GM18508 (cell line): Measurements from ENCODE around the gene PRDM7.
"Not testable (repeated sequence)": the region's sequence is repeated elsewhere in the genome, so short reads cannot be mapped to it uniquely, and the experiment has no call there.

Experiments used
- ATAC-seq: cut with Tn5 transposase; IDR thresholded peaks from one replicate; pipeline ENCODE4 v1.9.1; 2021; ENCODE audit warnings: moderate number of reproducible peaks; ENCODE audit not compliant: insufficient read depth, unreplicated experiment

Gene PRDM7

DNA sequence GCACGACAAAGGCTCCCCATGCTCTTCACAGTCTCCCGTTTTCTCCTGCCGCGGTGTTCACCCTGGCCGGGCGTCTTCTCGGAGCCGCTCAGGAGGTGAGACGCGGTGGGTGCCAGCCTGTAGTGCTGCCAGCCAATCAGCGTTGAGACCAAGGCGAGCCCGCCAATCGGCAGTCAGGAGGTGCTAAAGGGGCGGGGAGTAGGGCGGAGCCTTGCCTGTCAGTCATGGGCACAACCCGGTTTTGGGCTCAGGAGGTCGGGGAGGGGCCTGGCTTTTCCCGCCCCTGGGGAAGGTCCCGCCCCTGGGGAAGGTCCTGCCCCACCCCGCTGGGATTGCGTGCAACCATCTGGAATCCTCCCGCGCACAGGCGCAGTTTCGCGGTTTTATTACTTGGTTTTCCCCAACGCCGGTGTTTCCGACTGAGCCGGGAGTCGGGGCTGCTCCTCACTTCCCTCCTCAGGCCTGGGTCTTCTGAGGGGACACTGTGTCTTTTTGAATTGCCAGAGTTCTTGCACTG lies at the start of gene PRDM7:
Gene PRDM7, minus strand, starts transcription at position 92 of the 517 bp plus-strand sequence. CDS start 1,421 bp downstream, outside the sequence.
- peak; percentile 80 for ATAC-seq

- not testable (repeated sequence) for ATAC-seq
Measured at GRCh38 chr16:90121846-90122245, 44.7 kb upstream of the PRDM7 start.

DNA sequence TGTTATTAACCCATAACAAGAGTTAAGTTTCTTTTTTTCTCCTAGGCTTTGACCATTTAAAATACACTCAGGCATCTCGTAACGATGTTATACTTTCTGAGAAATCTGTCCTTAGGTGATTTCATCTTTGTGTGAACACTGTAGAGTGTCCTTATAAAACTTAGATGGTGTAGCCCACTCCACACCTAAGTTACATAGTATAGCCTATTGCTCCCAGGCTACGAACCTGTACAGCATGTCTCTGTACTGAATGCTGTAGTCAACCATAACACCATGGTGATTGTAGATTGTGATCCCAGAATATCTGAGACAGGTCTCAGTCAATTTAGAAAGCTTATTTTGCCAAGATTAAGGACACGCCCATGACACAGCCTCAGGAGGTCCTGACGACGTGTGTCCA lies 30.5 kb upstream of the PRDM7 start:
- not testable (repeated sequence) for ATAC-seq

GRCh38 chr16:90107060-90107459 lies 29.9 kb upstream of the PRDM7 start:
- not testable (repeated sequence) for ATAC-seq

DNA sequence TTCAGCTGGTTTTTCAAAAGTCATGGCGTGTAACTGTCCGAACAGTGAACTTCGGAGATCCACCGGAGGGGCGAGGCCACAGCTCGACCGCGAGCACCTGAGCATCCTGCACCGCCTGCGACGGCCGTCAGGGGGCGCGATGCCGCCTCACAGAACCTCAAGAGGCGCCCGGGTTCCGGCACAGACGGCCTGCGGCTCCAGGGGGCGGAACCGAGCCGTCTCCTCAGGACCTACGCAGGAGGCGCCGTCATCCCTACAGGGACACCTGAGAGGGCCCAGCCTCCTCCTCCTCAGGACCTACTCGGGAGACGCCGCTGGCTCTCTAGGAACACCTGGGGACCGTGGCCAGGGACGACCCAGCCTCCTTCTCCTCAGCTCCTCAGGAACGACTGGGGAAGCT lies 29.1 kb upstream of the PRDM7 start:
- ATAC-seq: not testable (repeated sequence)

GRCh38 chr16:90104725-90105124 lies 27.6 kb upstream of the PRDM7 start:
- ATAC-seq: not testable (repeated sequence)

DNA sequence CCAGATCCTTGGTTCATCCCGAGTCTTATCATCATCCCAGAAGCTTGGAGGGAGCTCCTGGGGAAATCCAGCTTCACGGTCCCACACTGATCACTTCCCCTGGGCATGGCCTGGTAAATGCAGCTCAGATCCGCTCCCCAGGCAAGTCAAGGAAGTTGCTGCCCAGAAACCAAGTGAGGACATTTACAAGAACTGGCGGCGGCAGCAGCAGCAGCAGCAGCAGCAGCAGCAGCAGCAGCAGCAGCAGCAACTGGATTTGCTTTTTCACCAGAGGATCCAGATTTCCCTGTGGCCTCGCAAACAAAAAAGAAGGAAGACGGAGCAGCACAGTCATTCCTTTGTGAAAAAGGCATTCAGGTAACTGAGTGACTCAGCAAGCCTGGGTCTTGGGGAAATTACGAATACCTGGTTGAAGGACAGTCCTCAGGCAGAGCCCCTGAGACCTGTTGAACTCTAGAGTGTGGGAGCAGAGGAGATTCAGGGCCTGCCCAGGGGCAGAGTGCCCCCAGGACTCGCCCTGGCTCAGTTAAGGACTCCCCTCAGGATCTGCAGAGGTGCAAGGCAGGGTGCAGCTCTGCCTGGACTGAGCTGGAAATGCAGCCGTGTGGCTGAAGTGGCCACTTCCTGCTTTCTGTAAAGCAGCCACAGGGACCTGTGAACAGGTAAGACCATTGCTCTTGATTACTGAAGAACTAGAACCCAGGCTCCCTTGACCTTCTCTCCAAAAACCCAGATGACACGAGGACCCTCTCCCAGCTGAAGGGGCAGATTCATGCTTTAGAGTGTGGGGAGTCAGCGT lies 25.2 kb upstream of the PRDM7 start:
- not testable (repeated sequence) for ATAC-seq

- not testable (repeated sequence) for ATAC-seq
Measured at GRCh38 chr16:90101332-90101731, 24.2 kb upstream of the PRDM7 start.

GRCh38 chr16:90100790-90101189 lies 23.7 kb upstream of the PRDM7 start:
- not testable (repeated sequence) for ATAC-seq

- ATAC-seq: not testable (repeated sequence)
Measured at GRCh38 chr16:90100229-90100628, 23.1 kb upstream of the PRDM7 start.

DNA sequence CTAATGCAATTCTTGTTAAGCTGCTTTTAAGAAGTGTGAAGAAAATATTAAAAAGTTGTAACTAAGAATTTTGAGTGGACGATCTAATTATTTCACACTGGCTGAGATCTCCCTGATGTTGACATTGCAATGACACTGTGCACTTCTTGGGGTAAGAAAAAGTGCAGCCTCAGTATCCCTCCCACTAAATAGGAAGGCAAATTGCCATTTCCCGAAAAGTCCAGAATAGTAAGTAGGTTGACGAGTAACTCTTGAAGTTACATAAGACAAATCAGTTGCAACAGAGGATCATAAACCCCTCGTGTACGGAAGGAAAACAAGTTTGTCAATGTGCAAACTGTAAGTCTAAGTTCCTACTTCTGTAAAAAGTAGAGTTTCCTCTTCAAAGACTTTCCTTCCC lies 21.8 kb upstream of the PRDM7 start:
- ATAC-seq: not testable (repeated sequence)

DNA sequence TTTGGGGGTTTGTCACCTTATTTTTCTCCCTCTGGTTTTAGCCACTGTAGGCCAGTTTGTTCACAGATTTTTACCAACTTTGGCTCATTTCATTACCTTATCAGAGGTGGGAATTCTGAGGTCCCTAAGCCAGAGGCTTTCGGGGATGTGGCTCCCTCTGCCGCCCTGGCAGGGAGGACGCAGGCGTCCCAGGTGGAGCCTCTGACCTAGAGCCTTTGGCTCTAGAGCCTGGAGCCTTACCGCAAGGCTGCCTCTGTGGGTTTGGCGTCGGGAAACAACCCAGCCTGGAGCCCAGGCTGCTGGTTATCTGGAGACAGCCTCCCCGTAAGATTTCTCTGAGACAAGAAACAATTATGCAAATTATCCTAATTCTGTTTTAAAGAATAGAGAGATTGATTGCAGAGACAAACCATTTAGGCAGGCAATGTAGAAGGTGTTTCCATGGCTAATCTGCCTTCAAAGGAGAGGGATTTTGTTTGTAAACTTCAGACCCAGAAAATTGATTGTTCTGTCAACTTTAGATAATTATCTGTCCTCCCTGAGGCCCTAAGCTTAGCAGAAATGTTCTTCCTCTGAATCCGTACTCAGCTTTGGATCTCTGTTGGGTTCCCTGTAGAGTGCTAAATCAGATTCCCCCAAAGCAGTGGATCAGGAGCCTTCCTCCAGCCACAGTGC lies 20.0 kb upstream of the PRDM7 start:
- not testable (repeated sequence) for ATAC-seq

DNA sequence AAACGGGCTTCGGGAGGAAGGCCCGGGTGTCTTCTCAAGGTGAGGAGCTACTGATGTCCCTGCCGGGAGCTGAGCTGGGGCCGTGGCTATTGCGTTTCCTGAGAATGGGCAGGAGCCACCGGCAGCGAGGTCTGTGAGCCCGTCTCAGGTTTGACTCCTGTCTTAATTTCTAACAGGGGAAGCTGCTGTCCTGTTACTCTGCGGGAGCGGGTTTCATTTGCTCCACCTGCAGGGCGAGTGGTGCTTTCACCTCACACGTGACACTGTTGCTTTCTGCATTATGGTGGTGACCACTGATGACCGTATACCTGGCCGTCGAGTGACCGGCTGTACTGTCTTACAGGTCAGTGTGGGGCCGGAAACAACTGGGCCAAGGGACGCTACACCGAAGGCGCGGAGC lies 17.7 kb upstream of the PRDM7 start:
- not testable (repeated sequence) for ATAC-seq

- ATAC-seq: not testable (repeated sequence)
Measured at GRCh38 chr16:90094296-90094695, 17.2 kb upstream of the PRDM7 start.

GRCh38 chr16:90093799-90094198 lies 16.7 kb upstream of the PRDM7 start:
- not testable (repeated sequence) for ATAC-seq

GRCh38 chr16:90092781-90093180 lies 15.7 kb upstream of the PRDM7 start:
- ATAC-seq: not testable (repeated sequence)

DNA sequence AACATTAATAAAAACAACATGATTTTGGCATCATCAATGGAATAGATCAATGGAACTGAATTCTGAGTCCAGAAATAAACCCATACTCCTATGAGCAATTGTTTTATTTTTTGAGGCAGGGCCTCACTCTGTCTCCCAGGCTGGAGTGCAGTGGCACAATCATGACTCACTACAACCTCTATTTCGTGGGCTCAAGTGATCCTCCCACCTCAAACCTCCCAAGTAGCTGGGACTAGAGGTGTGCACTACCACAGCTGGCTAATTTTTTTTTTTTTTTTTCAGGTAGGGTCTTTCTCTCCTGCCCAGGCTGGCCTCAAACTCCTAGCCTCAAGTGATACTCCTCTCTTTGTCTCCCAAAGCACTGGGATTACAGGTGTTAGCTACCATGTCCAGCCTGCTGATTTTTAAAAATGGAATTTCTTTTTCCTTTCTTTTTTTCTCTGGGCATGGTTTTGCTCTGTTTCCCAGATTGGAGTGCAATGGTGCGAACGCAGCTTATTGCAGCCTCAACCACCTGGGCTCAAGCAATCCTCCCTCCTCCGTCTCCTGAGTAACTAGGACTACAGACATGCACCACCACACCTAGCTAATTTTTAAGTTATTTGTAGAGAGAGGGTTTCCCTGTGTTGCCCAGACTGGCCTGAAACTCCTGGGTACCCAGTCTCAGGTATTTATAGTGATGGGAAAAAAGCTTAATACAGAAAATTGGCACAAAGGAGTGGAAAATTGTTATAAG lies 7.3 kb upstream of the PRDM7 start:
- ATAC-seq: no peak

DNA sequence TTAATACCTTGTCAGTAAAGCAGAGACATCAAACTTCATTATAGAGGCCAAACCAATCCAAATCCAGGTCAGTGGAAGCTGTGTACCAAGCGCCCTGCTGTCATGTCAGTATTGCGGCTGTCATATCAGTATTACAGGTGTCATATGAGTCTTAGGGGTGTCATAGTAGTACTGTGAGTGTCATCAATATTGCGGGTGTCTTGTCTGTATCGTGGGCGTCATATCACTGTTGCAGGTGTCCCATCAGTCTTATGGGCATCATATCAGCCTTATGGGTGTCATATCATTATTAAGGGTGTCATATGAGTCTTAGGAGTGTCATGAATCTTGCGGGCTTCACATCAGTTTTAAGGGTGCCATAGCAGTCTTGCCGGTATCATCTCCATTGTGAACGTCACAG lies 6.0 kb upstream of the PRDM7 start:
- no peak for ATAC-seq

DNA sequence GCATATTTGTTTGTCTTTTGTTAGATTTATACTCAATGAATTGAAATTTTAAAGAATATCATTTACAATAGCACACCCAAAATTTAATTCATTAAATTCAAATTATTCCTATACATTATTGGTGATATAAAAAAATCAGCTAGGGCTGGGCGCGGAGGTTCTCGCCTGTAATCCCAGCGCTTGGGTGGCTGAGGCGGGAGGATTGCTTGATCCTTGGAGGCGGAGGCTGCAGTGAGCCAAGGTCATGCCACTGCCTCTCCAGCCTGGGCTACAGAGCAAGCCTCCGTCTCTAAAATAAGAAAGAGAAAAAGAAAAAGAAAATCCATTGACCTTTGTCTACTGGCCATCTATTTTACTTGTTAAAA lies 4.5 kb upstream of the PRDM7 start:
- ATAC-seq: no peak

GRCh38 chr16:90078579-90078895 lies 1.4 kb upstream of the PRDM7 start:
- no peak for ATAC-seq
